ENCODE results near the gene LZTR1.

LZTR1 gene

DNA sequence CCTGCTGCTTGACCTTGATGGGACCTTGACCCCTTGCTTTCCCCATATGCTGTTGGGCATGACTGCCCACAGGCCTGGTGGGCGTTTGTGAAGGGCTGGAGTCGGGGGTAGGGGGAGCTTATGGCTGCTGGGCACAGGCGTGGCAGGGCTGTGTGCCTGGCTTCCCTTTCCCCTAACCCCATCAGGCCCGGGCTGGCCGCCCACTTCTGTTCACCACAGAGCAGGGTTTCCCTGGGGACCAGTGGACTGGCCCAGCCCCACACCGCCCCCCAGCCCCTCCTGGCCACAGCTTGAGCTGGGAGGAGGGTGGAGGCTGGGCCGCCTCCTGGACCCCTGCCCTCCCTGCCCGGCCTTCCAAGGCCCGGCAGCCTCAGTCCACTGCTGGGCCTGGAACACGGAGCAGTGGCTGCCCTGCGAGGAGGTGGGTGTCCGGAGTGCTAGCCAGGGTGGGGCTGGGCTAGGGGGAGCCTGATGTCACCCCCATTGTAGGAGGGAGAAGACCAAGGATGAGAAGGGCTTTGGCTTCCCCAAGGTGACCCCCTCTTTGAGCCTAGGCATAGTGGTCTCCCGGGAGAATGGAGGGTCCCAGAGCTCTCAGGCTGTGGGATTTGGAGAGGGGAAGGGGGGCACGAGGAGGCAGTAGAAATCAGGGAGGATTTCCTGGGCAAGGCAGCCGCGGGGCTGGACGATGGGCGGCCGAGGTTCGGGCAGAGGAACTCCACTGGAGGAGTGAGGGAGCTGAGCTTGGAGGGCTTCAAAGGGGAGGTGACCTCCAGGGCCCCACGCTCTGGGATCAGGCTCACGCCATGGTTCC lies 15.0 kb upstream of the LZTR1 start, which contains the start of gene AIFM3:
AIFM3 (plus strand) TSS at position 373 of the 814 bp plus-strand sequence. CDS start 690 bp downstream, outside the sequence.
- H4K91ac ChIP-seq (ENCODE audit: low read depth, low read length) = no peak within 1 kb of the TSS
- WGBS (ENCODE audit: extremely low coverage, insufficient coverage, insufficient read length) = no CpG with 5 or more reads among the region's 22 CpGs
- H3K4me1 ChIP-seq (ENCODE audit: control insufficient read depth in 1 of 2, insufficient read depth in 2 of 2, low read length in 2 of 2) = no peaks in the 10 kb centered on the region
- no peak within 1 kb of the TSS for H3K4ac ChIP-seq (ENCODE audit: low read depth, low read length)
- no peak within 1 kb of the TSS for H2AK5ac ChIP-seq (ENCODE audit: low read length)
- H3K79me2 ChIP-seq (ENCODE audit: control insufficient read depth, insufficient read depth, low read length, poor library complexity) = no peaks in the 10 kb centered on the region
- H3K4me2 ChIP-seq (ENCODE audit: low read length) = no peak within 1 kb of the TSS
- H3K27me3 ChIP-seq (ENCODE audit: insufficient read depth, low read length) = peaks cover 24% of the 10 kb centered on the region
- no peak within 1 kb of the TSS for H2AFZ ChIP-seq (ENCODE audit: insufficient read depth, low read length, poor library complexity)
- H4K12ac ChIP-seq (ENCODE audit: low read depth, low read length) = no peak within 1 kb of the TSS
- H3K23ac ChIP-seq (ENCODE audit: low read length) = no peak within 1 kb of the TSS
- no peak within 1 kb of the TSS for H3K4me3 ChIP-seq (ENCODE audit: low read depth, low read length)
- H2BK12ac ChIP-seq (ENCODE audit: low read length) = no peak within 1 kb of the TSS
- H3K27ac ChIP-seq (ENCODE audit: low read depth, low read length) = no peak within 1 kb of the TSS
- DNase-seq = no peak
- H3K9ac ChIP-seq (ENCODE audit: low read length) = no peak within 1 kb of the TSS
- no peak within 1 kb of the TSS for H4K8ac ChIP-seq (ENCODE audit: low read depth, low read length)
- H3K18ac ChIP-seq (ENCODE audit: low read length) = no peak within 1 kb of the TSS
- H2BK120ac ChIP-seq (ENCODE audit: insufficient read depth, low read length, poor library complexity) = no peak within 1 kb of the TSS
- no peak within 1 kb of the TSS for H2BK5ac ChIP-seq (ENCODE audit: low read depth, low read length, poor library complexity)
- H3K9me3 ChIP-seq (ENCODE audit: insufficient read depth, low read depth, low read length) = peaks cover 2% of the 10 kb centered on the region
- no peak within 1 kb of the TSS for H3K14ac ChIP-seq (ENCODE audit: low read length)
- no peaks in the 10 kb centered on the region for H3K79me1 ChIP-seq (ENCODE audit: low read length)
- no peaks in the 10 kb centered on the region for H3K36me3 ChIP-seq (ENCODE audit: control insufficient read depth in 1 of 2, insufficient read depth in 2 of 2, low read length in 2 of 2)

DNA sequence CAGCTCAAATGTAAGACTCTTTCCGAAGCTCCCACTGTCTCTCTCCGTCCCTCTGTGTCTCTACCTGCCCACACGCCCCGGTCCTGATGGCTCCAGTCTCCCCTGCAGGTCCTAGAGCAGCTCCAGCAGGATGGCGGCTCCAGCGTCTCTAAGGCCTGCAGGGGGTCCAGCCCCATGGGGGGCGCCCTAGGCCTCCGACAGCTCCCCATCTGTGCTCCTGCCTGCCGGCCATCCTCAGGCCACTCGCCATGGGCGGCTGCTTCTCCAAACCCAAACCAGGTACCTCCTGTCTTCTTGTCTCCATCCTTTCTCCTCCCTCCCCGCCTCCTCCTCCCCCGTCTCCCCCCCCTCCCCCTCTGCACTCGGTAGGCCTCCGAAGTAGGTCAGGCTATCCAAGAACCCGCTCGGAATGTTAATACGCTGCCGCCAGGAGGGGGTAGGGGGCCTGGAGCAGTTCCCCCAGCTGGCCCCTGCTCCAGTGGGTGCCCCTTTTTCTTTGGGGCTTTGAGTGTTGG lies 14.3 kb upstream of the LZTR1 start:
- H2BK120ac ChIP-seq (ENCODE audit: insufficient read depth, low read length, poor library complexity) = no peak overlapping the region
- H2AK5ac ChIP-seq (ENCODE audit: low read length) = no peak overlapping the region
- H3K18ac ChIP-seq (ENCODE audit: low read length) = no peak overlapping the region
- H2AFZ ChIP-seq (ENCODE audit: insufficient read depth, low read length, poor library complexity) = no peak overlapping the region
- H3K9ac ChIP-seq (ENCODE audit: low read length) = no peak overlapping the region
- H3K36me3 ChIP-seq (ENCODE audit: control insufficient read depth in 1 of 2, insufficient read depth in 2 of 2, low read length in 2 of 2) = no peaks in the 10 kb centered on the region
- H3K23ac ChIP-seq (ENCODE audit: low read length) = no peak overlapping the region
- no peak overlapping the region for H2BK12ac ChIP-seq (ENCODE audit: low read length)
- no peak overlapping the region for H2BK5ac ChIP-seq (ENCODE audit: low read depth, low read length, poor library complexity)
- no peak overlapping the region for H4K8ac ChIP-seq (ENCODE audit: low read depth, low read length)
- no peak overlapping the region for H3K4ac ChIP-seq (ENCODE audit: low read depth, low read length)
- peaks cover 0 to 2% of the 10 kb centered on the region in 2 experiments for H3K4me1 ChIP-seq (ENCODE audit: control insufficient read depth in 1 of 2, insufficient read depth in 2 of 2, low read length in 2 of 2)
- H3K79me1 ChIP-seq (ENCODE audit: low read length) = no peaks in the 10 kb centered on the region
- no peak for DNase-seq
- H3K9me3 ChIP-seq (ENCODE audit: insufficient read depth, low read depth, low read length) = peaks cover 2% of the 10 kb centered on the region
- no peak overlapping the region for H3K27ac ChIP-seq (ENCODE audit: low read depth, low read length)
- H3K27me3 ChIP-seq (ENCODE audit: insufficient read depth, low read length) = peaks cover 24% of the 10 kb centered on the region
- no peak overlapping the region for H4K91ac ChIP-seq (ENCODE audit: low read depth, low read length)
- H3K4me2 ChIP-seq (ENCODE audit: low read length) = no peak overlapping the region
- WGBS (ENCODE audit: extremely low coverage, insufficient coverage, insufficient read length) = no CpG with 5 or more reads among the region's 19 CpGs
- H3K79me2 ChIP-seq (ENCODE audit: control insufficient read depth, insufficient read depth, low read length, poor library complexity) = no peaks in the 10 kb centered on the region
- no peak overlapping the region for H4K12ac ChIP-seq (ENCODE audit: low read depth, low read length)
- no peak overlapping the region for H3K4me3 ChIP-seq (ENCODE audit: low read depth, low read length)
- H3K14ac ChIP-seq (ENCODE audit: low read length) = no peak overlapping the region

DNA sequence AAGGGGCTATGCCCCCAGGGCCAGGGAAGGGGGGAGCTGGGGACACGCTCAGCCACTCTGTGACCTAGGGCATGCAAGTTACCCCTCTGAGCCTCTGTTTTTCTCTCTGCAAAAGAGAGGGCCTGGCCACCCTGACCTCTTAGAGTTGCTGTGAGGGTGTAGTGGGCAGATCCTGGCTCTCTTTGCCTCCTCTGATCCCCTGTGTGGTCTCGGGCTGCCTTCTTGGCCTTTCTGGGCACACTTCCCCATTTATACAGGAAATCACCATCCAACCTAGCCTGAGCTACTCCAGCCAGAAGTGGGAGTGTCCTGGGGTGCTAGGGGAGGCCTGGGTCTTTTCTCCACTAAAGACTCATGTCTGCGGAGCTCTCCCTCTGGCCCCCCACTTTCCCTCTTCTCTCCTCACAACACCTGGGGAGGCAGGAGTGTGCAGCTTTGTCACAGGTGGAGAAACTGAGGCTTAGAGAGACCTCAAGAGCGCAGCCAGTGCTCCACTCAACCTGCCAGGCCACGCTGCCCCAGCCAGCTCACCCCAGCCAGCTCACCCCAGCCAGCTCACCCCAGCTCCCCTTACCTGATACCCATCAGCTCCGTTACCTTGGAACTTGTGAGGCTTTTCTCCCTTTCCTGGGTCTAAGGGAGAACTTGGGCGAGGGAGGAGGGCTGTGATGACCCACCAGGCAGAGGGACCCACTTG lies 13.7 kb upstream of the LZTR1 start:
- Histone ChIP-seq H3K36me3 (ENCODE audit: control insufficient read depth in 1 of 2, insufficient read depth in 2 of 2, low read length in 2 of 2) (no peaks in the 10 kb centered on the region), H3K18ac (ENCODE audit: low read length) (no peak overlapping the region), H3K79me1 (ENCODE audit: low read length) (no peaks in the 10 kb centered on the region), H3K4me1 (ENCODE audit: control insufficient read depth in 1 of 2, insufficient read depth in 2 of 2, low read length in 2 of 2) (peaks cover 2 to 3% of the 10 kb centered on the region in 2 experiments), H3K4me2 (ENCODE audit: low read length) (no peak overlapping the region), H3K27me3 (ENCODE audit: insufficient read depth, low read length) (peaks cover 24% of the 10 kb centered on the region), H4K91ac (ENCODE audit: low read depth, low read length) (no peak overlapping the region), H3K4me3 (ENCODE audit: low read depth, low read length) (no peak overlapping the region), H2BK12ac (ENCODE audit: low read length) (no peak overlapping the region), H3K27ac (ENCODE audit: low read depth, low read length) (no peak overlapping the region), H2BK5ac (ENCODE audit: low read depth, low read length, poor library complexity) (no peak overlapping the region), H4K8ac (ENCODE audit: low read depth, low read length) (no peak overlapping the region), H3K23ac (ENCODE audit: low read length) (no peak overlapping the region), H2BK120ac (ENCODE audit: insufficient read depth, low read length, poor library complexity) (no peak overlapping the region), H2AK5ac (ENCODE audit: low read length) (no peak overlapping the region), H3K9me3 (ENCODE audit: insufficient read depth, low read depth, low read length) (peaks cover 2% of the 10 kb centered on the region), H3K9ac (ENCODE audit: low read length) (no peak overlapping the region), H4K12ac (ENCODE audit: low read depth, low read length) (no peak overlapping the region), H2AFZ (ENCODE audit: insufficient read depth, low read length, poor library complexity) (no peak overlapping the region), H3K79me2 (ENCODE audit: control insufficient read depth, insufficient read depth, low read length, poor library complexity) (no peaks in the 10 kb centered on the region), H3K4ac (ENCODE audit: low read depth, low read length) (no peak overlapping the region), H3K14ac (ENCODE audit: low read length) (no peak overlapping the region)
- no peak for DNase-seq
- WGBS (ENCODE audit: extremely low coverage, insufficient coverage, insufficient read length) = no CpG with 5 or more reads among the region's 7 CpGs

DNA sequence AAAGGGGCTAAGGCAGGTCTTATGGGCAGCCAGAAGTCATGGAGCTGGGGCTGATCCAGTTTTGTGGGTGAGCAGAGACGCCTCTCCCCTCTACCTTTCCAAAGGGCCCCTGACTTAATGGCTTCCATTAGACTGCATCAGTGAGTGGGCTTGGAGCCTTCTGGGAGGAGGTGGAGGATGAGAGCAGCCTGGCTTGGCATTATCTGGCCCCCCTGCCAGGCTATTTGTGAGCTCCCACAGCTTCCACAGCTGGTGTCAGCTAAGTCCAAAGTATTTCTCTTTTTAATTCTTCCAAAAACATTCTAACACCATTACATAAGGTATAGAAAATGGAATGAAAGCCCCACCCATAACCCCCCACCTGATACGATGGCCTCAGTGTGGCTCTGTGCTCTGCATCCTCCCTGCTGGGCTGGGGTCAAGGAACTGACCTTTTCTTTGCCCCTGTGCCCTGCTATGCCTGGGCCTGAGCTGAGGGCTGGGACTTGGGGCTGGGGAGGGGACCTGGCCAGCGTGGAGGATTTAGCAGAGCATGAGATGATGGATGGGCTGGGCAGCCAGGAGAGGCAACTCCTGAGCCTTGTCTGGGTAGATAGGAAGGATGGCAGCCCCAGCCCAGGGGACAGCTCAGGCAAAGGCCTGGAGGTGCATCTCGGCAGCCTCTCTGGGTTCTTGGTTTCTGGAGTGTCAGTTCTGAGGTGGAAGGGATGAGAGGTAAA lies 11.0 kb upstream of the LZTR1 start:
- no CpG with 5 or more reads among the region's 4 CpGs for WGBS (ENCODE audit: extremely low coverage, insufficient coverage, insufficient read length)
- H3K4me1 ChIP-seq (ENCODE audit: control insufficient read depth in 1 of 2, insufficient read depth in 2 of 2, low read length in 2 of 2) = peaks cover 2 to 3% of the 10 kb centered on the region in 2 experiments

More for the DNA sequence above, 11.0 kb upstream of the LZTR1 start:
- Histone ChIP-seq H2BK120ac (ENCODE audit: insufficient read depth, low read length, poor library complexity) (no peak overlapping the region), H2BK5ac (ENCODE audit: low read depth, low read length, poor library complexity) (no peak overlapping the region), H2AFZ (ENCODE audit: insufficient read depth, low read length, poor library complexity) (no peak overlapping the region), H3K18ac (ENCODE audit: low read length) (no peak overlapping the region), H3K79me1 (ENCODE audit: low read length) (no peaks in the 10 kb centered on the region), H4K12ac (ENCODE audit: low read depth, low read length) (no peak overlapping the region), H3K23ac (ENCODE audit: low read length) (no peak overlapping the region), H3K36me3 (ENCODE audit: control insufficient read depth in 1 of 2, insufficient read depth in 2 of 2, low read length in 2 of 2) (no peaks in the 10 kb centered on the region), H3K9ac (ENCODE audit: low read length) (no peak overlapping the region), H2BK12ac (ENCODE audit: low read length) (no peak overlapping the region), H3K4me3 (ENCODE audit: low read depth, low read length) (no peak overlapping the region), H4K8ac (ENCODE audit: low read depth, low read length) (no peak overlapping the region), H2AK5ac (ENCODE audit: low read length) (no peak overlapping the region), H3K4ac (ENCODE audit: low read depth, low read length) (no peak overlapping the region), H3K79me2 (ENCODE audit: control insufficient read depth, insufficient read depth, low read length, poor library complexity) (no peaks in the 10 kb centered on the region), H3K27me3 (ENCODE audit: insufficient read depth, low read length) (peaks cover 2% of the 10 kb centered on the region), H4K91ac (ENCODE audit: low read depth, low read length) (no peak overlapping the region), H3K14ac (ENCODE audit: low read length) (no peak overlapping the region), H3K9me3 (ENCODE audit: insufficient read depth, low read depth, low read length) (peaks cover 6% of the 10 kb centered on the region), H3K4me2 (ENCODE audit: low read length) (no peak overlapping the region), H3K27ac (ENCODE audit: low read depth, low read length) (no peak overlapping the region)
- no peak for DNase-seq
